ENCODE results near the gene PPP6R3. TPM values are rescaled to one million over a fixed set of nuclear protein-coding genes. Genes with fewer than 3 reads are reported as not detected.

Gene PPP6R3
- total and polyA plus RNA-seq, 2 of the 13 experiments (the other 11 are each of a cell fraction or from before 2014, with no cell fraction given) = 41.2 to 83.4 TPM

- peaks cover 9% of the 10 kb centered on the region for H3K4me1 ChIP-seq (ENCODE audit: insufficient read depth, low read length)
- ChIA-PET POLR2A (no interaction called here), CTCF (ENCODE audit: low intra/inter-chr PET ratio, low total read pairs) (no interaction called here)
- no peaks in the 10 kb centered on the region for H3K9me3 ChIP-seq (ENCODE audit: low read length)
- H3K27me3 ChIP-seq (ENCODE audit: control insufficient read depth in 1 of 2, insufficient read depth in 2 of 2, low read length in 2 of 2) = no peaks in the 10 kb centered on the region
- no peak overlapping the region for H3K4me3 ChIP-seq (replicated peaks in 1 of 3; ENCODE audit: insufficient read depth in 1 of 3, low read depth in 2 of 3, low read length in 3 of 3)
- peaks cover 4% of the 10 kb centered on the region; the same call in 1 of the 2 replicates for H4K20me1 ChIP-seq (ENCODE audit: insufficient read depth, low read length)
- in situ Hi-C loops (cut with HindIII; ENCODE audit: extremely low pct_ligation_motif_present, low pct_unique_long_range_greater_than_20kb) = no loop called here
- H2AFZ ChIP-seq (ENCODE audit: low read length) = no peak overlapping the region
- FAIRE-seq (no peak), ATAC-seq (no peak), DNase-seq (ENCODE audit: low spot score) (no peak)
- TF ChIP-seq KDM2A (CRISPR knock-in tag; IDR thresholded peaks at IDR 0.05; ENCODE audit: borderline replicate concordance, low read depth) = no peak
- TF ChIP-seq ZNF724P (CRISPR knock-in tag; IDR thresholded peaks at IDR 0.05; ENCODE audit: borderline replicate concordance) = no peak
- TF ChIP-seq BRCA1 (CRISPR knock-in tag; IDR thresholded peaks at IDR 0.05) = no peak
- TF ChIP-seq NFYC (CRISPR knock-in tag; IDR thresholded peaks at IDR 0.05) = no peak
- TF ChIP-seq MYNN (CRISPR knock-in tag; IDR thresholded peaks at IDR 0.05; ENCODE audit: low read depth) = no peak
- TF ChIP-seq ZBTB8A (CRISPR knock-in tag; IDR thresholded peaks at IDR 0.05; ENCODE audit: borderline replicate concordance, low read depth) = no peak
- TF ChIP-seq RBM22 (optimal IDR thresholded peaks at IDR 0.05; ENCODE audit: low read length) = peak; percentile 31
- TF ChIP-seq CBX2 (IDR thresholded peaks at IDR 0.05; ENCODE audit: low read depth, low read length) = no peak
- no peak for TF ChIP-seq CBX2 (CRISPR knock-in tag; IDR thresholded peaks at IDR 0.05; ENCODE audit: low read depth)
- H3K9ac ChIP-seq (ENCODE audit: insufficient read depth, low read depth, low read length) = no peak overlapping the region
- BruUV-seq (replicated peaks) = no TSS peak
- no peak overlapping the region for H3K4me2 ChIP-seq (ENCODE audit: low read depth, low read length)
- peaks cover 28 to 82% of the 10 kb centered on the region in 2 experiments for H3K36me3 ChIP-seq (replicated peaks in 1 of 2; ENCODE audit: control insufficient read depth in 1 of 2, insufficient read depth in 2 of 2, low read length in 2 of 2)
- no peak overlapping the region for H3K27ac ChIP-seq (ENCODE audit: extremely low read length, insufficient read depth, low read length)
- intact Hi-C loops (cut with micrococcal nuclease; ENCODE audit: unreplicated experiment) = loop anchor here (5.0 kb wide), 1 partner anchor 143 kb away; no protein-coding TSS in a partner anchor
- peaks cover 11% of the 10 kb centered on the region for H3K79me2 ChIP-seq (ENCODE audit: insufficient read depth, low read length)
- 94% methylated on average over 4 of the region's 4 CpGs for WGBS (ENCODE audit: low lambda C conversion rate)
Observed at GRCh38 chr11:68550485-68550817, 89.9 kb downstream of the PPP6R3 start.

GRCh38 chr11:68551223-68551622 lies 90.7 kb downstream of the PPP6R3 start:
- FAIRE-seq = no peak
- no peaks in the 10 kb centered on the region for H3K27me3 ChIP-seq (ENCODE audit: control insufficient read depth in 1 of 2, insufficient read depth in 2 of 2, low read length in 2 of 2)
- peaks cover 4% of the 10 kb centered on the region; the same call in 1 of the 2 replicates for H4K20me1 ChIP-seq (ENCODE audit: insufficient read depth, low read length)
- peaks cover 5% of the 10 kb centered on the region for H3K4me1 ChIP-seq (ENCODE audit: insufficient read depth, low read length)
- BruUV-seq (replicated peaks) = no TSS peak
- no peak overlapping the region for H3K27ac ChIP-seq (ENCODE audit: extremely low read length, insufficient read depth, low read length)
- in situ Hi-C loops (cut with HindIII; ENCODE audit: extremely low pct_ligation_motif_present, low pct_unique_long_range_greater_than_20kb) = no loop called here
- ChIA-PET CTCF (ENCODE audit: low intra/inter-chr PET ratio, low total read pairs) (no interaction called here), POLR2A (no interaction called here)
- no peak for DNase-seq (ENCODE audit: low spot score)
- H3K4me3 ChIP-seq (replicated peaks in 1 of 3; ENCODE audit: insufficient read depth in 1 of 3, low read depth in 2 of 3, low read length in 3 of 3) = no peak overlapping the region
- no peak overlapping the region for H3K9ac ChIP-seq (ENCODE audit: insufficient read depth, low read depth, low read length)
- no peak for ATAC-seq
- peaks cover 11% of the 10 kb centered on the region for H3K79me2 ChIP-seq (ENCODE audit: insufficient read depth, low read length)
- H3K4me2 ChIP-seq (ENCODE audit: low read depth, low read length) = no peak overlapping the region
- intact Hi-C loops (cut with micrococcal nuclease; ENCODE audit: unreplicated experiment) = loop anchor here (5.0 kb wide), 1 partner anchor 144 kb away; no protein-coding TSS in a partner anchor
- no peaks in the 10 kb centered on the region for H3K9me3 ChIP-seq (ENCODE audit: low read length)
- WGBS (ENCODE audit: low lambda C conversion rate) = 97% methylated on average over 7 of the region's 7 CpGs
- no peak overlapping the region for H2AFZ ChIP-seq (ENCODE audit: low read length)
- H3K36me3 ChIP-seq (replicated peaks in 1 of 2; ENCODE audit: control insufficient read depth in 1 of 2, insufficient read depth in 2 of 2, low read length in 2 of 2) = peaks cover 29 to 78% of the 10 kb centered on the region in 2 experiments
- TF ChIP-seq ZNF879 (CRISPR knock-in tag; IDR thresholded peaks at IDR 0.05) (no peak), IRF9 (CRISPR knock-in tag; IDR thresholded peaks at IDR 0.05; ENCODE audit: borderline replicate concordance) (no peak), CREB1 (IDR thresholded peaks at IDR 0.05) (no peak), CREB1 (CRISPR knock-in tag; IDR thresholded peaks at IDR 0.05) (no peak), SOX5 (CRISPR knock-in tag; IDR thresholded peaks at IDR 0.05; ENCODE audit: borderline replicate concordance) (no peak), ZMYM2 (CRISPR knock-in tag; IDR thresholded peaks at IDR 0.05) (no peak), ZNF414 (CRISPR knock-in tag; IDR thresholded peaks at IDR 0.05) (no peak), MTA1 (CRISPR knock-in tag; IDR thresholded peaks at IDR 0.05; ENCODE audit: borderline replicate concordance) (no peak), STAG1 (CRISPR knock-in tag; IDR thresholded peaks at IDR 0.05) (no peak), KDM2A (CRISPR knock-in tag; IDR thresholded peaks at IDR 0.05; ENCODE audit: borderline replicate concordance, low read depth) (no peak), SUZ12 (IDR thresholded peaks at IDR 0.05; ENCODE audit: low read depth, low read length) (no peak)
